ENCODE measurements around the gene CFTR. TPM values are rescaled to one million over a fixed set of nuclear protein-coding genes. Genes with fewer than 3 reads are reported as not detected.

The CFTR gene
- total and polyA plus RNA-seq, 4 donors, result 6.3 to 19.2 (median 12.9) TPM

- Histone ChIP-seq H3K9me3 (ENCODE audit: control insufficient read depth, insufficient read depth, low read length) (no peaks in the 10 kb centered on the region), H3K4me1 (ENCODE audit: control insufficient read depth, insufficient read depth, low read length) (no peaks in the 10 kb centered on the region), H3K27me3 (ENCODE audit: control insufficient read depth, insufficient read depth, low read length) (no peaks in the 10 kb centered on the region), H3K27ac (ENCODE audit: low read depth, low read length) (no peak overlapping the region), H3K4me3 (ENCODE audit: low read depth, low read length) (no peak overlapping the region), H3K36me3 (ENCODE audit: control insufficient read depth, insufficient read depth, low read length) (no peaks in the 10 kb centered on the region)
- no peak for DNase-seq (ENCODE audit: low read depth in 4 of 6, low spot score in 6 of 6)
- 100% methylated on average over 1 of the region's 2 CpGs for WGBS (ENCODE audit: insufficient coverage)
Observed at GRCh38 chr7:117538053-117538452, 58.2 kb downstream of the CFTR start.

GRCh38 chr7:117544061-117544460 lies 64.2 kb downstream of the CFTR start:
- WGBS (ENCODE audit: insufficient coverage), result 80% methylated on average over 1 of the region's 2 CpGs
- H3K4me1 ChIP-seq (ENCODE audit: control insufficient read depth, insufficient read depth, low read length), result no peaks in the 10 kb centered on the region
- no peaks in the 10 kb centered on the region for H3K9me3 ChIP-seq (ENCODE audit: control insufficient read depth, insufficient read depth, low read length)

GRCh38 chr7:117548035-117548434 lies 68.2 kb downstream of the CFTR start:
- H3K27me3 ChIP-seq (ENCODE audit: control insufficient read depth, insufficient read depth, low read length), result no peaks in the 10 kb centered on the region
- no peaks in the 10 kb centered on the region for H3K4me1 ChIP-seq (ENCODE audit: control insufficient read depth, insufficient read depth, low read length)
- DNase-seq (ENCODE audit: low read depth in 4 of 6, low spot score in 6 of 6), result no peak
- no CpG with 5 or more reads among the region's 2 CpGs for WGBS (ENCODE audit: insufficient coverage)
- no peak overlapping the region for H3K27ac ChIP-seq (ENCODE audit: low read depth, low read length)
- H3K4me3 ChIP-seq (ENCODE audit: low read depth, low read length), result no peak overlapping the region
- no peaks in the 10 kb centered on the region for H3K36me3 ChIP-seq (ENCODE audit: control insufficient read depth, insufficient read depth, low read length)
- H3K9me3 ChIP-seq (ENCODE audit: control insufficient read depth, insufficient read depth, low read length), result no peaks in the 10 kb centered on the region

More at GRCh38 chr7:117544061-117544460, 64.2 kb downstream of the CFTR start:
- Histone ChIP-seq H3K36me3 (ENCODE audit: control insufficient read depth, insufficient read depth, low read length) (no peaks in the 10 kb centered on the region), H3K4me3 (ENCODE audit: low read depth, low read length) (no peak overlapping the region), H3K27me3 (ENCODE audit: control insufficient read depth, insufficient read depth, low read length) (no peaks in the 10 kb centered on the region), H3K27ac (ENCODE audit: low read depth, low read length) (no peak overlapping the region)
- no peak for DNase-seq (ENCODE audit: low read depth in 4 of 6, low spot score in 6 of 6)

GRCh38 chr7:117550625-117551024 lies 70.8 kb downstream of the CFTR start:
- no peak overlapping the region for H3K27ac ChIP-seq (ENCODE audit: low read depth, low read length)
- H3K4me3 ChIP-seq (ENCODE audit: low read depth, low read length), result no peak overlapping the region
- WGBS (ENCODE audit: insufficient coverage), result no CpG with 5 or more reads among the region's 2 CpGs
- DNase-seq (ENCODE audit: low read depth in 4 of 6, low spot score in 6 of 6), result peak in 1 of 6 donors; percentile 62
- H3K4me1 ChIP-seq (ENCODE audit: control insufficient read depth, insufficient read depth, low read length), result no peaks in the 10 kb centered on the region
- H3K9me3 ChIP-seq (ENCODE audit: control insufficient read depth, insufficient read depth, low read length), result no peaks in the 10 kb centered on the region
- no peaks in the 10 kb centered on the region for H3K27me3 ChIP-seq (ENCODE audit: control insufficient read depth, insufficient read depth, low read length)
- no peaks in the 10 kb centered on the region for H3K36me3 ChIP-seq (ENCODE audit: control insufficient read depth, insufficient read depth, low read length)

- H3K4me1 ChIP-seq (ENCODE audit: control insufficient read depth, insufficient read depth, low read length), result no peaks in the 10 kb centered on the region
- no peak overlapping the region for H3K27ac ChIP-seq (ENCODE audit: low read depth, low read length)
- no peaks in the 10 kb centered on the region for H3K36me3 ChIP-seq (ENCODE audit: control insufficient read depth, insufficient read depth, low read length)
- DNase-seq (ENCODE audit: low read depth in 4 of 6, low spot score in 6 of 6), result no peak
- H3K27me3 ChIP-seq (ENCODE audit: control insufficient read depth, insufficient read depth, low read length), result no peaks in the 10 kb centered on the region
- no peak overlapping the region for H3K4me3 ChIP-seq (ENCODE audit: low read depth, low read length)
- H3K9me3 ChIP-seq (ENCODE audit: control insufficient read depth, insufficient read depth, low read length), result no peaks in the 10 kb centered on the region
Observed at GRCh38 chr7:117552660-117553059, 72.8 kb downstream of the CFTR start.

GRCh38 chr7:117555260-117555659 lies 75.4 kb downstream of the CFTR start:
- H3K4me1 ChIP-seq (ENCODE audit: control insufficient read depth, insufficient read depth, low read length), result no peaks in the 10 kb centered on the region
- DNase-seq (ENCODE audit: low read depth in 4 of 6, low spot score in 6 of 6), result peak in 1 of 6 donors; percentile 75
- H3K4me3 ChIP-seq (ENCODE audit: low read depth, low read length), result no peak overlapping the region
- no peaks in the 10 kb centered on the region for H3K27me3 ChIP-seq (ENCODE audit: control insufficient read depth, insufficient read depth, low read length)
- WGBS (ENCODE audit: insufficient coverage), result 100% methylated on average over 2 of the region's 5 CpGs
- no peak overlapping the region for H3K27ac ChIP-seq (ENCODE audit: low read depth, low read length)
- no peaks in the 10 kb centered on the region for H3K36me3 ChIP-seq (ENCODE audit: control insufficient read depth, insufficient read depth, low read length)
- no peaks in the 10 kb centered on the region for H3K9me3 ChIP-seq (ENCODE audit: control insufficient read depth, insufficient read depth, low read length)

GRCh38 chr7:117559391-117559790 lies 79.6 kb downstream of the CFTR start:
- Histone ChIP-seq H3K36me3 (ENCODE audit: control insufficient read depth, insufficient read depth, low read length) (no peaks in the 10 kb centered on the region), H3K9me3 (ENCODE audit: control insufficient read depth, insufficient read depth, low read length) (no peaks in the 10 kb centered on the region), H3K27me3 (ENCODE audit: control insufficient read depth, insufficient read depth, low read length) (no peaks in the 10 kb centered on the region), H3K27ac (ENCODE audit: low read depth, low read length) (no peak overlapping the region), H3K4me3 (ENCODE audit: low read depth, low read length) (no peak overlapping the region), H3K4me1 (ENCODE audit: control insufficient read depth, insufficient read depth, low read length) (no peaks in the 10 kb centered on the region)
- no peak for DNase-seq (ENCODE audit: low read depth in 4 of 6, low spot score in 6 of 6)
- no CpG with 5 or more reads among the region's 3 CpGs for WGBS (ENCODE audit: insufficient coverage)

GRCh38 chr7:117560030-117560429 lies 80.2 kb downstream of the CFTR start:
- Histone ChIP-seq H3K4me1 (ENCODE audit: control insufficient read depth, insufficient read depth, low read length) (no peaks in the 10 kb centered on the region), H3K4me3 (ENCODE audit: low read depth, low read length) (no peak overlapping the region), H3K27ac (ENCODE audit: low read depth, low read length) (no peak overlapping the region), H3K36me3 (ENCODE audit: control insufficient read depth, insufficient read depth, low read length) (no peaks in the 10 kb centered on the region), H3K9me3 (ENCODE audit: control insufficient read depth, insufficient read depth, low read length) (no peaks in the 10 kb centered on the region), H3K27me3 (ENCODE audit: control insufficient read depth, insufficient read depth, low read length) (no peaks in the 10 kb centered on the region)
- DNase-seq (ENCODE audit: low read depth in 4 of 6, low spot score in 6 of 6), result no peak

- Histone ChIP-seq H3K27ac (ENCODE audit: low read depth, low read length) (no peak overlapping the region), H3K27me3 (ENCODE audit: control insufficient read depth, insufficient read depth, low read length) (no peaks in the 10 kb centered on the region), H3K36me3 (ENCODE audit: control insufficient read depth, insufficient read depth, low read length) (no peaks in the 10 kb centered on the region), H3K4me3 (ENCODE audit: low read depth, low read length) (no peak overlapping the region), H3K4me1 (ENCODE audit: control insufficient read depth, insufficient read depth, low read length) (no peaks in the 10 kb centered on the region), H3K9me3 (ENCODE audit: control insufficient read depth, insufficient read depth, low read length) (no peaks in the 10 kb centered on the region)
- no peak for DNase-seq (ENCODE audit: low read depth in 4 of 6, low spot score in 6 of 6)
- no CpG with 5 or more reads among the region's 2 CpGs for WGBS (ENCODE audit: insufficient coverage)
Observed at GRCh38 chr7:117562759-117563158, 82.9 kb downstream of the CFTR start.

- Histone ChIP-seq H3K4me3 (ENCODE audit: low read depth, low read length) (no peak overlapping the region), H3K27ac (ENCODE audit: low read depth, low read length) (no peak overlapping the region), H3K36me3 (ENCODE audit: control insufficient read depth, insufficient read depth, low read length) (no peaks in the 10 kb centered on the region), H3K27me3 (ENCODE audit: control insufficient read depth, insufficient read depth, low read length) (no peaks in the 10 kb centered on the region), H3K4me1 (ENCODE audit: control insufficient read depth, insufficient read depth, low read length) (no peaks in the 10 kb centered on the region), H3K9me3 (ENCODE audit: control insufficient read depth, insufficient read depth, low read length) (no peaks in the 10 kb centered on the region)
- DNase-seq (ENCODE audit: low read depth in 4 of 6, low spot score in 6 of 6), result no peak
- WGBS (ENCODE audit: insufficient coverage), result no CpG with 5 or more reads among the region's 3 CpGs
Observed at GRCh38 chr7:117564080-117564479, 84.3 kb downstream of the CFTR start.
